ENCODE measurements around the gene BLOC1S4. TPM values are rescaled to one million over a fixed set of nuclear protein-coding genes. Genes with fewer than 3 reads are reported as not detected.

Gene BLOC1S4
- total RNA-seq, 3 donors from 2014 or later: 11.8 to 12.8 (median 11.8) TPM

GRCh38 chr4:6709230-6710114 lies 6.5 kb upstream of the BLOC1S4 start, which contains the start of gene MRFAP1L1:
Gene MRFAP1L1 (minus strand): TSS chr4:6709865. CDS start chr4:6709629, 236 bp downstream.
- Histone ChIP-seq H3K9me3 (no peaks in the 10 kb centered on the region), H3K4me3 (peak within 1 kb of the TSS; percentile 62), H3K36me3 (ENCODE audit: low read depth) (no peaks in the 10 kb centered on the region), H3K4me1 (ENCODE audit: low read depth) (peaks cover 18% of the 10 kb centered on the region)
- intact Hi-C loops (cut with DNase I, micrococcal nuclease): no loop called here
- no peak for TF ChIP-seq CTCF (IDR thresholded peaks at IDR 0.05)
- DNase-seq (peak; percentile 98 to 99 (median 98)), ATAC-seq (peak; percentile 99)

GRCh38 chr4:6710282-6710681 lies 5.7 kb upstream of the BLOC1S4 start:
- H3K9me3 ChIP-seq: no peaks in the 10 kb centered on the region
- DNase-seq (no peak), ATAC-seq (peak; percentile 2)
- peaks cover 19% of the 10 kb centered on the region for H3K4me1 ChIP-seq (ENCODE audit: low read depth)
- intact Hi-C loops (cut with DNase I, micrococcal nuclease): no loop called here
- TF ChIP-seq CTCF (IDR thresholded peaks at IDR 0.05): no peak
- H3K4me3 ChIP-seq: no peak overlapping the region
- H3K36me3 ChIP-seq (ENCODE audit: low read depth): no peaks in the 10 kb centered on the region

- intact Hi-C loops (cut with DNase I, micrococcal nuclease): no loop called here
- ATAC-seq: no peak
Measured at GRCh38 chr4:6710996-6711395, 5.0 kb upstream of the BLOC1S4 start.

GRCh38 chr4:6714954-6715353 lies 1.0 kb upstream of the BLOC1S4 start:
- intact Hi-C loops (cut with DNase I, micrococcal nuclease): no loop called here
- Histone ChIP-seq H3K36me3 (ENCODE audit: low read depth) (no peaks in the 10 kb centered on the region), H3K9me3 (no peaks in the 10 kb centered on the region), H3K4me3 (no peak overlapping the region), H3K4me1 (ENCODE audit: low read depth) (peaks cover 17% of the 10 kb centered on the region)
- DNase-seq (no peak), ATAC-seq (no peak)
- no peak for TF ChIP-seq CTCF (IDR thresholded peaks at IDR 0.05)

More at GRCh38 chr4:6710996-6711395, 5.0 kb upstream of the BLOC1S4 start:
- TF ChIP-seq CTCF (IDR thresholded peaks at IDR 0.05): no peak
- Histone ChIP-seq H3K9me3 (no peaks in the 10 kb centered on the region), H3K4me1 (ENCODE audit: low read depth) (peaks cover 22% of the 10 kb centered on the region), H3K4me3 (no peak overlapping the region), H3K36me3 (ENCODE audit: low read depth) (no peaks in the 10 kb centered on the region)
- no peak for DNase-seq

- intact Hi-C loops (cut with DNase I, micrococcal nuclease): no loop called here
- no peak for TF ChIP-seq CTCF (IDR thresholded peaks at IDR 0.05)
- H3K4me3 ChIP-seq: peak overlapping the region; percentile 67
- H3K36me3 ChIP-seq (ENCODE audit: low read depth): no peaks in the 10 kb centered on the region
- DNase-seq (no peak), ATAC-seq (no peak)
- H3K4me1 ChIP-seq (ENCODE audit: low read depth): peaks cover 17% of the 10 kb centered on the region
- H3K9me3 ChIP-seq: no peaks in the 10 kb centered on the region
Measured at GRCh38 chr4:6715704-6716017, 313 bp upstream of the BLOC1S4 start.
